HCT116 (cell line): ENCODE measurements around the gene DRD3. TPM values are rescaled to one million over a fixed set of nuclear protein-coding genes. Genes with fewer than 3 reads are reported as not detected.

Source experiments
- ATAC-seq: fragments of 200-7000 bp; cut with Tn5 transposase; 2 replicates; pipeline ENCODE4 v1.9.1; 2020; ENCODE audit warnings: mild to moderate bottlenecking, moderate library complexity
- BruUV-seq: library from RNA; stranded (reverse); fragments of 400-500 nt; replicated peaks from 2 replicates; lab custom pipeline; 2021; lab: Mats Ljungman, UMichigan
- CTCF ChIA-PET: fragments of 300-600 bp; sonication (Branson Sonifier 250); formaldehyde crosslinking; loops from one replicate; lab custom pipeline; 2021; ENCODE audit warnings: antibody characterized with exemption; lab: Charles Lee
- POLR2A ChIA-PET: fragments of 300-600, 350-600 bp; sonication (Branson Sonifier 250); formaldehyde crosslinking; loops from one replicate; lab custom pipeline; 2021; ENCODE audit warnings: antibody characterized with exemption; lab: Charles Lee
- RAD21 ChIA-PET, 2 experiments: fragments of 300-600 bp; sonication (Branson Sonifier 250); formaldehyde crosslinking; loops; one replicate each; lab custom pipeline; 2023; ENCODE audit warnings: low total read pairs in 2 of 2; ENCODE audit not compliant: uncharacterized antibody in 2 of 2, unreplicated experiment in 2 of 2, low non-redundant PET in 1 of 2; lab: Charles Lee
- DNase-seq: peaks from one replicate; pipeline ENCODE4 v3.0.0-alpha.2; 2010; ENCODE audit warnings: low read depth, low spot score
- H2AFZ ChIP-seq: fragments of 200-600 bp; shearing (Covaris generic), sonication (generic); 2 replicates; pipeline ENCODE4 v1.6.1; 2017; ENCODE audit warnings: low read depth, mixed run types, mixed read lengths, antibody characterized with exemption, low read length; ENCODE audit not compliant: poor library complexity, severe bottlenecking
- H3K27ac ChIP-seq: 2 replicates; pipeline ENCODE4 v1.5.1; 2012; ENCODE audit warnings: low read depth, low read length
- H3K27me3 ChIP-seq: fragments of 200-600 bp; sonication (generic); 2 replicates; pipeline ENCODE4 v1.6.1; 2016; ENCODE audit warnings: mixed run types, low read length, mixed read lengths; ENCODE audit not compliant: insufficient read depth
- H3K36me3 ChIP-seq, 2 experiments: fragments of 200-500 bp in 1 of 2; fragments of 200-600 bp in 1 of 2; sonication (Bioruptor generic) in 1 of 2; sonication (generic) in 1 of 2; 2 replicates each; pipeline versions ENCODE4 v1.5.1 to v1.6.1; 2014 to 2016; ENCODE audit warnings: low read length in 2 of 2, inconsistent platforms in 1 of 2, mixed read lengths in 1 of 2, mixed run types in 1 of 2; ENCODE audit not compliant: insufficient read depth in 2 of 2, control insufficient read depth in 1 of 2
- H3K4me1 ChIP-seq, 2 experiments: fragments of 200-600 bp in 1 of 2; sonication (generic) in 1 of 2; 2 replicates each; pipeline versions ENCODE4 v1.5.1 to v1.6.1; 2012 to 2017; ENCODE audit warnings: low read length in 2 of 2, inconsistent platforms in 1 of 2, mild to moderate bottlenecking in 1 of 2, mixed read lengths in 1 of 2, mixed run types in 1 of 2, moderate library complexity in 1 of 2; ENCODE audit not compliant: insufficient read depth in 2 of 2, control insufficient read depth in 1 of 2
- H3K4me2 ChIP-seq: fragments of 200-600 bp; sonication (generic); 2 replicates; pipeline ENCODE4 v1.6.1; 2017; ENCODE audit warnings: mixed run types, low read length, mixed read lengths
- H3K4me3 ChIP-seq, 2 experiments: fragments of 200-600 bp in 1 of 2; sonication (generic) in 1 of 2; replicated peaks in 1 of 2; 2 replicates each; pipeline ENCODE4 v1.5.1; 2011 to 2016; ENCODE audit warnings: low read length in 2 of 2, control low read depth in 1 of 2, low read depth in 1 of 2, mild to moderate bottlenecking in 1 of 2, mixed read lengths in 1 of 2, mixed run types in 1 of 2
- H3K79me2 ChIP-seq: fragments of 200-600 bp; sonication (generic); 2 replicates; pipeline ENCODE4 v1.6.1; 2017; ENCODE audit warnings: mild to moderate bottlenecking, mixed run types, low read length, moderate library complexity, mixed read lengths; ENCODE audit not compliant: insufficient read depth
- H3K9ac ChIP-seq: fragments of 200-600 bp; sonication (generic); 2 replicates; pipeline ENCODE4 v1.6.1; 2016; ENCODE audit warnings: low read length, mixed read lengths
- H3K9me2 ChIP-seq: fragments of 200-600 bp; sonication (generic), shearing (Covaris generic); 2 replicates; pipeline ENCODE4 v1.6.1; 2017; ENCODE audit warnings: mixed run types, mild to moderate bottlenecking, moderate library complexity; ENCODE audit not compliant: insufficient read depth
- H3K9me3 ChIP-seq, 2 experiments: fragments of 200-500 bp in 1 of 2; fragments of 200-600 bp in 1 of 2; sonication (Bioruptor generic) in 1 of 2; sonication (generic) in 1 of 2; 2 replicates each; pipeline ENCODE4 v1.6.1; 2014 to 2017; ENCODE audit warnings: low read length in 2 of 2, mixed read lengths in 2 of 2, inconsistent platforms in 1 of 2, low read depth in 1 of 2, mild to moderate bottlenecking in 1 of 2, mixed run types in 1 of 2, moderate library complexity in 1 of 2; ENCODE audit not compliant: control insufficient read depth in 1 of 2, insufficient read depth in 1 of 2
- H4K20me1 ChIP-seq: fragments of 200-600 bp; sonication (generic), shearing (Covaris generic); 2 replicates; pipeline ENCODE4 v1.6.1; 2017; ENCODE audit warnings: mixed run types, mild to moderate bottlenecking, moderate library complexity; ENCODE audit not compliant: insufficient read depth
- ATF3 ChIP-seq: IDR thresholded peaks from 2 replicates; pipeline ENCODE4 v1.6.1; 2012
- CEBPB ChIP-seq: IDR thresholded peaks from 2 replicates; pipeline ENCODE4 v1.6.1; 2012; ENCODE audit warnings: low read depth
- EGR1 ChIP-seq: IDR thresholded peaks from 2 replicates; pipeline ENCODE4 v1.6.1; 2012; ENCODE audit warnings: low read depth
- ELF1 ChIP-seq: IDR thresholded peaks from 2 replicates; pipeline ENCODE4 v1.6.1; 2012; ENCODE audit warnings: low read depth, borderline replicate concordance
- EZH2 ChIP-seq: fragments of 200-600 bp; sonication (generic); IDR thresholded peaks from 2 replicates; pipeline ENCODE4 v1.6.1; 2017; ENCODE audit warnings: antibody characterized with exemption, mixed run types
- EZH2phosphoT487 ChIP-seq: fragments of 200-600 bp; IDR thresholded peaks from 2 replicates; pipeline ENCODE4 v1.6.1; 2018; ENCODE audit warnings: antibody characterized with exemption, borderline replicate concordance
- FOSL1 ChIP-seq: IDR thresholded peaks from 2 replicates; pipeline ENCODE4 v1.6.1; 2012; ENCODE audit warnings: low read depth
- JUND ChIP-seq: IDR thresholded peaks from 2 replicates; pipeline ENCODE4 v1.6.1; 2012
- MAX ChIP-seq: IDR thresholded peaks from 2 replicates; pipeline ENCODE4 v1.6.1; 2012
- POLR2A ChIP-seq: IDR thresholded peaks from 2 replicates; pipeline ENCODE4 v1.7.0; 2011; ENCODE audit warnings: borderline replicate concordance; ENCODE audit not compliant: insufficient read depth, insufficient read length; ENCODE audit errors: extremely low read depth
- POLR2AphosphoS5 ChIP-seq: IDR thresholded peaks from 2 replicates; pipeline ENCODE4 v1.6.1; 2011; ENCODE audit warnings: mild to moderate bottlenecking, low read depth, low read length, moderate library complexity
- RAD21 ChIP-seq: IDR thresholded peaks from 2 replicates; pipeline ENCODE4 v1.6.1; 2012; ENCODE audit warnings: low read depth, mild to moderate bottlenecking
- SIN3A ChIP-seq: IDR thresholded peaks from 2 replicates; pipeline ENCODE4 v1.6.1; 2012; ENCODE audit warnings: low read depth
- SP1 ChIP-seq: IDR thresholded peaks from 2 replicates; pipeline ENCODE4 v1.6.1; 2012; ENCODE audit warnings: low read depth
- SRF ChIP-seq: IDR thresholded peaks from 2 replicates; pipeline ENCODE4 v1.6.1; 2012; ENCODE audit warnings: low read depth
- TCF7L2 ChIP-seq: IDR thresholded peaks from 2 replicates; pipeline ENCODE4 v1.7.0; 2011; ENCODE audit warnings: borderline replicate concordance, inconsistent platforms; ENCODE audit not compliant: insufficient read depth, insufficient read length; ENCODE audit errors: extremely low read depth
- YY1 ChIP-seq: IDR thresholded peaks from 2 replicates; pipeline ENCODE4 v1.6.1; 2011; ENCODE audit warnings: low read length, low read depth, moderate library complexity, mild to moderate bottlenecking; ENCODE audit not compliant: insufficient replicate concordance; ENCODE audit errors: extremely low read depth
- ZFX ChIP-seq: fragments of 450-650 bp; IDR thresholded peaks from 2 replicates; pipeline ENCODE4 v1.6.1; 2017
- intact Hi-C: fragments of 100-400 bp; cut with micrococcal nuclease; formaldehyde crosslinking; loops from 2 replicates; pipeline ENCODE4 v1.10.0; 2022
- total RNA-seq: library from RNA; stranded (reverse); gene quantifications from one replicate; pipeline ENCODE4 v1.2.1, GENCODE V29; 2021; ENCODE audit not compliant: unreplicated experiment
- TF ChIP-seq, protein P1 (sequence below): IDR thresholded peaks from 2 replicates; pipeline ENCODE4 v1.6.1; 2012; ENCODE audit warnings: low read depth
- TF ChIP-seq, protein P2 (sequence below): IDR thresholded peaks from 2 replicates; pipeline ENCODE4 v1.6.1; 2011; ENCODE audit warnings: mild to moderate bottlenecking, low read length, moderate library complexity; ENCODE audit not compliant: insufficient replicate concordance; ENCODE audit errors: extremely low read depth

DRD3 gene
- total RNA-seq, 1 experiment from 2014 or later: not detected

GRCh38 chr3:114110439-114110838, 68.4 kb downstream of the DRD3 start:
- DNase-seq (no peak), ATAC-seq (no peak)
- Histone ChIP-seq H3K27me3 (peaks cover 4% of the 10 kb centered on the region; the same call in 1 of the 2 replicates), H3K27ac (no peak overlapping the region), H3K9me2 (no peaks in the 10 kb centered on the region), H3K4me3 (no peak overlapping the region), H3K4me1 (no peaks in the 10 kb centered on the region), H4K20me1 (no peaks in the 10 kb centered on the region), H3K4me2 (no peak overlapping the region), H3K9me3 (no peaks in the 10 kb centered on the region), H3K79me2 (no peaks in the 10 kb centered on the region), H3K9ac (no peak overlapping the region), H2AFZ (no peak overlapping the region), H3K36me3 (no peaks in the 10 kb centered on the region)
- CTCF ChIA-PET: no interaction called here
- POLR2A ChIA-PET: no interaction called here
- no TSS peak for BruUV-seq
- RAD21 ChIA-PET: no interaction called here
- intact Hi-C loops: no loop called here
- TF ChIP-seq CEBPB (no peak), ATF3 (no peak), FOSL1 (no peak), POLR2AphosphoS5 (no peak), EZH2phosphoT487 (no peak), MAX (no peak), TCF7L2 (no peak), SRF (no peak), ZFX (no peak), EGR1 (no peak), EZH2 (no peak), RAD21 (no peak), ELF1 (no peak), SIN3A (no peak), SP1 (no peak), JUND (no peak), POLR2A (no peak), YY1 (no peak)
- TF ChIP-seq, protein P1, sequence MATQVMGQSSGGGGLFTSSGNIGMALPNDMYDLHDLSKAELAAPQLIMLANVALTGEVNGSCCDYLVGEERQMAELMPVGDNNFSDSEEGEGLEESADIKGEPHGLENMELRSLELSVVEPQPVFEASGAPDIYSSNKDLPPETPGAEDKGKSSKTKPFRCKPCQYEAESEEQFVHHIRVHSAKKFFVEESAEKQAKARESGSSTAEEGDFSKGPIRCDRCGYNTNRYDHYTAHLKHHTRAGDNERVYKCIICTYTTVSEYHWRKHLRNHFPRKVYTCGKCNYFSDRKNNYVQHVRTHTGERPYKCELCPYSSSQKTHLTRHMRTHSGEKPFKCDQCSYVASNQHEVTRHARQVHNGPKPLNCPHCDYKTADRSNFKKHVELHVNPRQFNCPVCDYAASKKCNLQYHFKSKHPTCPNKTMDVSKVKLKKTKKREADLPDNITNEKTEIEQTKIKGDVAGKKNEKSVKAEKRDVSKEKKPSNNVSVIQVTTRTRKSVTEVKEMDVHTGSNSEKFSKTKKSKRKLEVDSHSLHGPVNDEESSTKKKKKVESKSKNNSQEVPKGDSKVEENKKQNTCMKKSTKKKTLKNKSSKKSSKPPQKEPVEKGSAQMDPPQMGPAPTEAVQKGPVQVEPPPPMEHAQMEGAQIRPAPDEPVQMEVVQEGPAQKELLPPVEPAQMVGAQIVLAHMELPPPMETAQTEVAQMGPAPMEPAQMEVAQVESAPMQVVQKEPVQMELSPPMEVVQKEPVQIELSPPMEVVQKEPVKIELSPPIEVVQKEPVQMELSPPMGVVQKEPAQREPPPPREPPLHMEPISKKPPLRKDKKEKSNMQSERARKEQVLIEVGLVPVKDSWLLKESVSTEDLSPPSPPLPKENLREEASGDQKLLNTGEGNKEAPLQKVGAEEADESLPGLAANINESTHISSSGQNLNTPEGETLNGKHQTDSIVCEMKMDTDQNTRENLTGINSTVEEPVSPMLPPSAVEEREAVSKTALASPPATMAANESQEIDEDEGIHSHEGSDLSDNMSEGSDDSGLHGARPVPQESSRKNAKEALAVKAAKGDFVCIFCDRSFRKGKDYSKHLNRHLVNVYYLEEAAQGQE: no peak
- TF ChIP-seq, protein P2, sequence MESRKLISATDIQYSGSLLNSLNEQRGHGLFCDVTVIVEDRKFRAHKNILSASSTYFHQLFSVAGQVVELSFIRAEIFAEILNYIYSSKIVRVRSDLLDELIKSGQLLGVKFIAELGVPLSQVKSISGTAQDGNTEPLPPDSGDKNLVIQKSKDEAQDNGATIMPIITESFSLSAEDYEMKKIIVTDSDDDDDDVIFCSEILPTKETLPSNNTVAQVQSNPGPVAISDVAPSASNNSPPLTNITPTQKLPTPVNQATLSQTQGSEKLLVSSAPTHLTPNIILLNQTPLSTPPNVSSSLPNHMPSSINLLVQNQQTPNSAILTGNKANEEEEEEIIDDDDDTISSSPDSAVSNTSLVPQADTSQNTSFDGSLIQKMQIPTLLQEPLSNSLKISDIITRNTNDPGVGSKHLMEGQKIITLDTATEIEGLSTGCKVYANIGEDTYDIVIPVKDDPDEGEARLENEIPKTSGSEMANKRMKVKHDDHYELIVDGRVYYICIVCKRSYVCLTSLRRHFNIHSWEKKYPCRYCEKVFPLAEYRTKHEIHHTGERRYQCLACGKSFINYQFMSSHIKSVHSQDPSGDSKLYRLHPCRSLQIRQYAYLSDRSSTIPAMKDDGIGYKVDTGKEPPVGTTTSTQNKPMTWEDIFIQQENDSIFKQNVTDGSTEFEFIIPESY: no peak
